ENCODE results near the gene NSUN7.

The NSUN7 gene

GRCh38 chr4:40856277-40856839 lies 106.6 kb downstream of the NSUN7 start:
- TF ChIP-seq CTCF (IDR thresholded peaks at IDR 0.05) = no peak

- no peak for TF ChIP-seq CTCF (IDR thresholded peaks at IDR 0.05)
Observed at GRCh38 chr4:40856840-40857362, 107.1 kb downstream of the NSUN7 start.

GRCh38 chr4:40857956-40858355 lies 108.2 kb downstream of the NSUN7 start:
- no peak for TF ChIP-seq CTCF (IDR thresholded peaks at IDR 0.05)

GRCh38 chr4:40858962-40859361 lies 109.2 kb downstream of the NSUN7 start:
- no peak for TF ChIP-seq CTCF (IDR thresholded peaks at IDR 0.05)
